KOPT-K1 (cell line): ENCODE data around the gene RDH5.

Experiments
- H3K27ac ChIP-seq: fragments of 200-600 bp; sonication (generic); 2 replicates; pipeline ENCODE4 v1.5.1; 2016; ENCODE audit warnings: antibody characterized with exemption, mild to moderate bottlenecking, low read depth, low read length; ENCODE audit not compliant: poor library complexity, severe bottlenecking
- H3K36me3 ChIP-seq: fragments of 200-600 bp; sonication (generic); 2 replicates; pipeline ENCODE4 v1.5.1; 2017; ENCODE audit warnings: antibody characterized with exemption, mild to moderate bottlenecking, low read length, moderate library complexity; ENCODE audit not compliant: insufficient read depth
- H3K9me3 ChIP-seq: fragments of 200-600 bp; sonication (generic); 2 replicates; pipeline ENCODE4 v1.5.1; 2017; ENCODE audit warnings: antibody characterized with exemption, low read length, mild to moderate bottlenecking; ENCODE audit not compliant: insufficient read depth, poor library complexity, severe bottlenecking

Gene RDH5

DNA sequence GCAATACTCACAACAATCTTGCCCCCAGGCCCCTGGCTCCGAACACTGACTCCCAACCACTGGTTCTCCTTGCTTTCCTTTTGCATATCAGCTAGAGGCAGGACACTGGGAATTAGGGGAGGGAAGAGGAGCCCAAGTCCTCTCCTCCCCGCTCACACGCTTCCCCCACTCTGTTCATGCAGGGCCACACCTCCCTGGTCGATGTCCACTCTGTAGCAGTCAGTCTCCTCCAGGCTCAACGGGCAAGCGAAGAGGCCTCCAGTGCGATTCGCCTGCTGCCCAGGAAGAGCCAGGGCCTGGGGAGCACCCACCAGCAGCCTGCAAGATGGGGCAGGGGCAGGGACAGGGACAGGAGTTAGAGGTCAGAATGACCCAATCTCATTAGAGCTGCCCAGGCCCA, 17.3 kb upstream of the RDH5 start:
- H3K27ac ChIP-seq, result no peak overlapping the region
- H3K36me3 ChIP-seq, result no peaks in the 10 kb centered on the region
- no peaks in the 10 kb centered on the region for H3K9me3 ChIP-seq

DNA sequence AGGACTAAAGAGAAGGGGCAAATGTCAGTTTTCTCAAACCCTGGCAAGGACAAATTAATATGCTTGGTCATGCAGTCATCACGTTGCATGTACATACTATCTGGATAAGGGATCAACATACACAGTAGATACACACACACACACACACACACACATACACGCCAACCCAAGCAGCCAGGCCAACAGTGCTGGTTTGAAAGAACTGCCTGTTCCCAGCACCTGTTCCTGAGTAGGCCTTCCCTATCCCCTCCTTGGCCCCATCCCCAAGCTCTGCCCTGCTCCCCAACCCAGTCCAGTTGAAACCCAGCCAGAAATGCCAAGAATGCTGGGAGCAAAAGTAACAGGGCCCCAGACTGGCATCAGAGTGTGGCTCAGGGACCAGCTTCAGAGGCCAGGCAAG, 16.9 kb upstream of the RDH5 start:
- H3K27ac ChIP-seq, result no peak overlapping the region
- no peaks in the 10 kb centered on the region for H3K36me3 ChIP-seq
- H3K9me3 ChIP-seq, result no peaks in the 10 kb centered on the region

DNA sequence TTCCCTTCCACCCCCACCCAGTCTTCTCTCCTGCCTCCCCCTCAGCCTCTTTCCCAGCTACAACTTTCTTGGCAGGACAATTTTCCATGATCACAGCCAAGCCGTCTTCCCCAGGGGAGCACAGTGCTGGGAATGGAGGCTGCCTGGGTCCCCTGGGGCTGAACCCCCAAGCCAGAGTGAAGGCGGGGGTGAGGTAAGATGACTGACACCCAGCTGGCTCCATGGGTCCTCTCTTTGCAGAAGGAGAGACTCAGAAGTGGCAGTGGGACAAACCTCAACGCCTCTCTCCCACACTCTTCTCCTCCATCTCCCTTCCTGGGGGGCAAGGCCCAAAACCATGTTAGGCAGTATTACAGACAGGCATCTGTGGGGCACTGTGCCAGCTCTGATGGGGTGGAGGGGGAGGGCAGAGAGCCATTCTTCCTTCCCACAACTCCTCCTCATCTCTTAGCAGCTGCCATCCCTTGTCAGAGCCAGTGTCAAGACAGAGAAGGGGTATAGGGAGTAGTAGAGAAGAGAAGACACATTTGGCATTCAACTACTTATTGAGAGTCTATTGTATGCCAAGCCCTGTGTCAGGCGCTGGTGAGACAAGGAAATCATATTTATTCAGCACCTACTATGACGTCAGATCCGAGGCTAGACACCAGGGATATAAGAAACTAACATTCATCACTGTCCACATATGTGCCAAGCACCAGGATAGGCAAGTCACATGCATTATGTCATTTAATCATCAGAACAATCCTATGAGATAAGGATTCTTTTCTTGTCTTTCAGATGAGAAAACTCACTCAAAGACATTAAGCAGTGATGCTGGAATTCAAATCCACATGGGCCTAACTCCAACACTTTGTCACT, 16.1 kb upstream of the RDH5 start:
- H3K27ac ChIP-seq, result no peak overlapping the region
- H3K9me3 ChIP-seq, result no peaks in the 10 kb centered on the region
- H3K36me3 ChIP-seq, result no peaks in the 10 kb centered on the region

GRCh38 chr12:55704824-55705718, 15.1 kb upstream of the RDH5 start:
- Histone ChIP-seq H3K27ac (no peak overlapping the region), H3K9me3 (no peaks in the 10 kb centered on the region), H3K36me3 (no peaks in the 10 kb centered on the region)

DNA sequence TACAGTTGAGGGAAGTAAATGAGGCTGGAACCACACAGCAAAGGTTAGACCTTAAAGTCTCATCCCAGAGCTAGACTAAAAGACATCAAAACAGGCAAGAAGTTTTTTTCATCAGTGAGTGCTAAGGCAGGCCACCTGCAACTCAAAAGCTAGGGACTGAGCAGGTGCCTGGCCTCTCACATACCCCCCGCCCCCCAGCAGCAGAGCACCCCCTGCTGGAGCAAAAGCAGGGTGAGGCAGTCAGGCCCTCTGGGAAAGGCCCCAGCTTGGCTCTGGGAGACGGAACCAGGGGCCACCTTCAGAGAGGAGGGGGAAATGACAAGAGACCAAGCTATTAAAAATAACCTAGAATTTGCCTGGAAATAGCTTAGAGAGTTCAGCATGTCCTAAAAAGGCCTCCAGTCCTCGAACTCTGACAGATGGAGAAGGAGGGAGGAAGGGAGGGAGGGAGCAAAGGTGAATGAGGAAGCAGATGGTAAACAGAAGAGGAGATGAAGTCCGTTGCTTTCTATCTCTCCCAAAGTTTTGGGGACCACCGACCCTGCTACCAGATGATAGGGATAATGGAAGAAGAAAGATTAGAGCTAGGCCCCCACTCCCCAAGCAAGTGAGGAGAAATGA, 14.3 kb upstream of the RDH5 start:
- H3K36me3 ChIP-seq, result no peaks in the 10 kb centered on the region
- no peak overlapping the region for H3K27ac ChIP-seq
- H3K9me3 ChIP-seq, result no peaks in the 10 kb centered on the region

GRCh38 chr12:55706568-55707218, 13.5 kb upstream of the RDH5 start:
- H3K36me3 ChIP-seq, result no peaks in the 10 kb centered on the region
- H3K27ac ChIP-seq, result no peak overlapping the region
- H3K9me3 ChIP-seq, result no peaks in the 10 kb centered on the region

DNA sequence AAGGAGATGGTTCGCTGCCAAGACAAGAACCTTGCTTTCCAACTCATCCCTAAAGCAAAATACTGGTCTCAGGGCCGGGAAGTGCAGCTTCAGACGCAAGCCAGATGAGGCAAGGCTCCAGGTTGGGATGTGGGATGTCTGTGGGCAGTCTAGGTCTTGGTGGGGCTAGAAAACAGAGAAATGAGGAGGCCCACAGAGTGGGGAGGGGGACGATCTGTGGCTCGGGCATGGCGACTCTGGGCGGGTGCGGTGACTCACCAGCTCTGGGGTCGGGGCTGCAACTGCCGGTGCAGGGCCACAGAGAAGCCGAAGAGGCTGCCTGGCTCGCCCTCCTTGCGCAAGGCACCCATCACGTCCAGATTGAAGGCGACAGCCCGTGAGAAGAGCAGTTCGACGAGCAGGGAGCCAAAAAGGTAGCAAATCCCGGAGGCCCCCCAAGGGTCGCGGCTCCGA, 12.9 kb upstream of the RDH5 start:
- no peaks in the 10 kb centered on the region for H3K9me3 ChIP-seq
- H3K27ac ChIP-seq, result no peak overlapping the region
- no peaks in the 10 kb centered on the region for H3K36me3 ChIP-seq

GRCh38 chr12:55707841-55708694, 12.1 kb upstream of the RDH5 start, which contains the start of gene ITGA7:
TSS of gene ITGA7 (minus strand) at chr12:55707904. CDS start at chr12:55707682, 222 bp downstream.
- Histone ChIP-seq H3K9me3 (no peaks in the 10 kb centered on the region), H3K36me3 (no peaks in the 10 kb centered on the region), H3K27ac (no peak within 1 kb of the TSS)

DNA sequence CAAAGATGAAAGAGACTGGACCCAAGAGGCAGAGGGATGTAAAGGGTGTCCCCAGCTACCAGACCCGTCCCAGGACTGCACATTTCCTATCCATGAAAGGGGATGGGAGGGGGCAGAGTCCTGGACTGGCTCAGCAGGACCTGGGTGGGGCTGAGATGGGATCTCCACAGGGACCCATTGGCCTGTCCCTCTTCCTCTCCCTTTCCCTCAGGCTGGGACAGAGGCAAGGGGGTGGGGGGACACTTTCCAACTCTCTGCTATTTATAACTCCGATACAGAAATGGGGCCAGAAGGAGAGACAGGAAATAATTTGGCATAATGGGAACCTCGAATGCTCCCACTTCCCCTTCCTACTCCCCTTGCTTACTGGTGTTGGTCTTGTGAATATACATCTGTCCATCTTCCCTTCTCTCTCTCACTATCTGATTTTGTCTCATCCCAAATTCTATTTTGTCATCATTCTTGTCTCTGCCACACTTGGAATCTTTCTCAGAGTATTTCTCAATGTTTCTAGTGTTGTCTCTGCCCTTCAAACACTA, 11.4 kb upstream of the RDH5 start:
- H3K36me3 ChIP-seq, result no peaks in the 10 kb centered on the region
- H3K9me3 ChIP-seq, result no peaks in the 10 kb centered on the region
- H3K27ac ChIP-seq, result no peak overlapping the region

DNA sequence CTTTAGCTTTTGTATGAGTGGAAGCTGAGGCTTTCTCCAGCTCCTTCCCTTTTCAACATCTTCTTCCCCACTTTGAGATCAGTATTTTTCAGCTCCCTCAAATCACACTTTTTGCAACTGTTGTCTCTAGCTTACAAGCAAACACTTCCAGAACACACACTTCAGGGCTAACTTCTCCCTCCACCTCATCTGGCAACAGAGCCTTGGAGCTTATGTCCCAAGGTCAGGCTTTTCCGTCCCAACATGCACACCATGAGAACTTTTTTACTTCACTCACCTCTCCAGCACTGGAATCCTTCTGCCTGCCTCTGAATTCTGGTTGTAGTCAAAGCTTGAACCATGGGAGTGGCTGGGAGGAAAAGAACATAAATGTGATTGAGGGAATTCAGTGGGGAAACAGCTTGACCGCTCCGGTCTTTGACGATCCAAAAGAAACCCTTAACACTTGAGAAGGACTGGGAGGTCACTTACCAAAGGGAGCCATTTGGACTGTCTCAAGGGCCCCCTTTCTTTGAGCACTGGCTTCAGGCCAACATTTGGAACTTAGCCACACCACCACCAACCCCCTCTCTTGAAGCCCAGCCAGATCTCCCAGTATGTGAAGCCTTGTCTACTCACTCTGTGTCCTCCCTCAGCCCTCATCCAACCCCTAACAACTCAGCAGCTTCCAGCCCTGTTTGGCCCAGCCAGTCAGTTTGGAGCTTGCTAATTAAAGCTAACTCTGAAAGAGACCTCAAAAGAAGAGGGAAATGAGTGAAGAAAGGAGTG, 8.2 kb upstream of the RDH5 start:
- no peak overlapping the region for H3K27ac ChIP-seq
- H3K36me3 ChIP-seq, result no peaks in the 10 kb centered on the region
- no peaks in the 10 kb centered on the region for H3K9me3 ChIP-seq

DNA sequence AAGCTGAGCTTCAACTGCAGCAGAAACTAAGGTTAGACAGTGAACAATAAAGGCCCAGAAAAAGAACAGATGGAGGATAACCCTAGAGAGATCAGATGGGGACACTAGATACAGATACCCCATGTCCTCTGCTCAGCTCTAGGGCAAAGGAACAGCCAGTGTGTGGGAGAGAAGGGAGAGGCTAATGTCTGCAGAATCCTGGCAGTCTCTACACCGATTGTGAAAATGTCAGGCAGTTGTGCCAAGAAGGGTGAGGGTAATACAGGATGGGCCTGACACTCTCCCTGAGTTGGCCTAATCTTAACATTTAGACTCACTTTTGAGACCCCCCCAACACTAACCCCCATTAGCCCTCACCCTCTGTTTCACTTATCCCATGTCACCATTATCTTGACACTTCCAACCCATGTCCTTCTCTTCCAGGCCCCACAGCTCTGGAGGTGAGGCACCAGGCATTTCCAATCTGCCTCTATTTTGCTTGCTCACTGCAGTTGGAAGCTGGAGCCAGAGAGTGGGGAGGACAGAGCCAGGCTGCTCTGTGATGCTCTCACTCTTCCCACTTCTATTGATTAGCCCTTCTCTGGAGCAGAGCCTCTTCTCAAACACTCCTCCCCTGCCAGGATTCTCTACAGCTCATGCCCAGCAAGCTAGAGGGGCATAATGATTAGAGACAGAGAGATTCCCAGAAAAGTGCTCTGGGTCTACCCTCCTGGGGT, 7.3 kb upstream of the RDH5 start:
- Histone ChIP-seq H3K36me3 (no peaks in the 10 kb centered on the region), H3K27ac (no peak overlapping the region), H3K9me3 (no peaks in the 10 kb centered on the region)

- no peaks in the 10 kb centered on the region for H3K9me3 ChIP-seq
- peaks cover 7% of the 10 kb centered on the region; the same call in 1 of the 2 replicates for H3K36me3 ChIP-seq
- no peak overlapping the region for H3K27ac ChIP-seq
Measured at GRCh38 chr12:55713721-55714120, 6.5 kb upstream of the RDH5 start.
